ENCODE measurements around the gene CYSTM1. TPM values are rescaled to one million over a fixed set of nuclear protein-coding genes. Genes with fewer than 3 reads are reported as not detected.

The CYSTM1 gene
- polyA plus RNA-seq, 1 experiment: 33.1 TPM

GRCh38 chr5:140166911-140167310 is 8.1 kb upstream of the CYSTM1 start:
- Histone ChIP-seq H3K4me3 (ENCODE audit: low read depth, low read length) (no peak overlapping the region), H3K36me3 (ENCODE audit: control insufficient read depth, insufficient read depth, low read length) (no peaks in the 10 kb centered on the region), H3K27me3 (ENCODE audit: control insufficient read depth, insufficient read depth, low read length) (no peaks in the 10 kb centered on the region)
- DNase-seq (ENCODE audit: low read depth): no peak
- POLR2A ChIA-PET: no interaction called here
- CTCF ChIA-PET: interaction anchor here (1.8 kb wide), 1 partner anchor 94 kb away, joined by 5 read pairs; no protein-coding TSS in a partner anchor
- TF ChIP-seq, protein P1, sequence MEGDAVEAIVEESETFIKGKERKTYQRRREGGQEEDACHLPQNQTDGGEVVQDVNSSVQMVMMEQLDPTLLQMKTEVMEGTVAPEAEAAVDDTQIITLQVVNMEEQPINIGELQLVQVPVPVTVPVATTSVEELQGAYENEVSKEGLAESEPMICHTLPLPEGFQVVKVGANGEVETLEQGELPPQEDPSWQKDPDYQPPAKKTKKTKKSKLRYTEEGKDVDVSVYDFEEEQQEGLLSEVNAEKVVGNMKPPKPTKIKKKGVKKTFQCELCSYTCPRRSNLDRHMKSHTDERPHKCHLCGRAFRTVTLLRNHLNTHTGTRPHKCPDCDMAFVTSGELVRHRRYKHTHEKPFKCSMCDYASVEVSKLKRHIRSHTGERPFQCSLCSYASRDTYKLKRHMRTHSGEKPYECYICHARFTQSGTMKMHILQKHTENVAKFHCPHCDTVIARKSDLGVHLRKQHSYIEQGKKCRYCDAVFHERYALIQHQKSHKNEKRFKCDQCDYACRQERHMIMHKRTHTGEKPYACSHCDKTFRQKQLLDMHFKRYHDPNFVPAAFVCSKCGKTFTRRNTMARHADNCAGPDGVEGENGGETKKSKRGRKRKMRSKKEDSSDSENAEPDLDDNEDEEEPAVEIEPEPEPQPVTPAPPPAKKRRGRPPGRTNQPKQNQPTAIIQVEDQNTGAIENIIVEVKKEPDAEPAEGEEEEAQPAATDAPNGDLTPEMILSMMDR (IDR thresholded peaks at IDR 0.05; ENCODE audit: insufficient read depth, low read depth, low read length): no peak

GRCh38 chr5:140168371-140168770 is 6.6 kb upstream of the CYSTM1 start:
- Histone ChIP-seq H3K4me3 (ENCODE audit: low read depth, low read length) (no peak overlapping the region), H3K36me3 (ENCODE audit: control insufficient read depth, insufficient read depth, low read length) (no peaks in the 10 kb centered on the region), H3K27me3 (ENCODE audit: control insufficient read depth, insufficient read depth, low read length) (no peaks in the 10 kb centered on the region)
- TF ChIP-seq, protein P1 (IDR thresholded peaks at IDR 0.05; ENCODE audit: insufficient read depth, low read depth, low read length): no peak
- CTCF ChIA-PET: interaction anchor here (1.0 to 1.6 kb wide), 4 partner anchors 10 to 183 kb away, joined by 3 to 5 read pairs (median 4); no protein-coding TSS in a partner anchor
- no peak for DNase-seq (ENCODE audit: low read depth)
- POLR2A ChIA-PET: no interaction called here

GRCh38 chr5:140169410-140169809 is 5.6 kb upstream of the CYSTM1 start:
- CTCF ChIA-PET: interaction anchor here (0.7 to 1.8 kb wide), 9 partner anchors 11 to 189 kb away, joined by 3 to 7 read pairs (median 5); no protein-coding TSS in a partner anchor
- TF ChIP-seq, protein P1 (IDR thresholded peaks at IDR 0.05; ENCODE audit: insufficient read depth, low read depth, low read length): peak; percentile 24
- no peak for DNase-seq (ENCODE audit: low read depth)
- Histone ChIP-seq H3K36me3 (ENCODE audit: control insufficient read depth, insufficient read depth, low read length) (no peaks in the 10 kb centered on the region), H3K27me3 (ENCODE audit: control insufficient read depth, insufficient read depth, low read length) (no peaks in the 10 kb centered on the region), H3K4me3 (ENCODE audit: low read depth, low read length) (no peak overlapping the region)
- POLR2A ChIA-PET: no interaction called here

DNA sequence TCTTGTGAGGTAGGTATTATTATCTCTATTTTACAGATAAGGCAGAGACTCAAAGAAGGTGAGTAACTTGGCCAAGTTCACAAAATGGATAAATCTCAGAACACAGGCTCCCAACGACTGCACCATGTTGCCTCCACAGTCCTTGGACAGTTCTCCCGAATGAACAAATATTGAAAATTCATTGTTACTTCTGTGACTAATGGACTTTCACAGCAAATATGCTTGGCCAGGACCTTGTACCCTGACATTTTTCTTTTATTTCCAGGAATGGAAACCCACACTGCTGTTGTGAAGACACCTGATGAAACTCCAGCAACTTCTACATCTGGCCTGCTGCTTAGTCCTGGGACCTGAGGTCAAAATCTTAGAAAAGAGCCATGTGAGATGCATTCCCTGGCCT is 2.5 kb upstream of the CYSTM1 start:
- no peak for DNase-seq (ENCODE audit: low read depth)
- H3K36me3 ChIP-seq (ENCODE audit: control insufficient read depth, insufficient read depth, low read length): no peaks in the 10 kb centered on the region
- ChIA-PET POLR2A (no interaction called here), CTCF (no interaction called here)
- no peaks in the 10 kb centered on the region for H3K27me3 ChIP-seq (ENCODE audit: control insufficient read depth, insufficient read depth, low read length)
- H3K4me3 ChIP-seq (ENCODE audit: low read depth, low read length): no peak overlapping the region
- TF ChIP-seq, protein P1 (IDR thresholded peaks at IDR 0.05; ENCODE audit: insufficient read depth, low read depth, low read length): no peak

- CTCF ChIA-PET: interaction anchor here (0.8 to 1.5 kb wide), 4 partner anchors 27 to 184 kb away, joined by 3 to 4 read pairs (median 4); no protein-coding TSS in a partner anchor
Observed at GRCh38 chr5:140174014-140174413, 974 bp upstream of the CYSTM1 start.

More at GRCh38 chr5:140174014-140174413, 974 bp upstream of the CYSTM1 start:
- TF ChIP-seq, protein P1 (IDR thresholded peaks at IDR 0.05; ENCODE audit: insufficient read depth, low read depth, low read length): no peak
- H3K36me3 ChIP-seq (ENCODE audit: control insufficient read depth, insufficient read depth, low read length): no peaks in the 10 kb centered on the region
- no peak for DNase-seq (ENCODE audit: low read depth)
- no peaks in the 10 kb centered on the region for H3K27me3 ChIP-seq (ENCODE audit: control insufficient read depth, insufficient read depth, low read length)
- POLR2A ChIA-PET: no interaction called here
- no peak overlapping the region for H3K4me3 ChIP-seq (ENCODE audit: low read depth, low read length)
